MM.1S (cell line): ENCODE results near the gene GFAP.

Experiments
- DNase-seq: peaks from one replicate; pipeline ENCODE4 v3.0.0-alpha.2; 2015
- H2AFZ ChIP-seq: fragments of 300-600 bp; sonication (generic); 2 replicates; pipeline ENCODE4 v1.6.0; 2016; ENCODE audit warnings: antibody characterized with exemption, low read length
- H3F3A ChIP-seq: fragments of 300-600 bp; sonication (generic); 2 replicates; pipeline ENCODE4 v1.6.1; 2016; ENCODE audit warnings: mild to moderate bottlenecking, antibody characterized with exemption, low read length, moderate library complexity, mixed read lengths; ENCODE audit not compliant: insufficient read depth
- H3K27ac ChIP-seq: fragments of 300-600 bp; sonication (generic); 2 replicates; pipeline ENCODE4 v1.5.1; 2016; ENCODE audit warnings: mild to moderate bottlenecking, low read length
- H3K27me3 ChIP-seq: fragments of 300-600 bp; sonication (generic); replicated peaks from 2 replicates; pipeline ENCODE4 v1.6.0; 2016; ENCODE audit warnings: low read length; ENCODE audit not compliant: insufficient read depth
- H3K36me3 ChIP-seq: fragments of 300-600 bp; sonication (generic); replicated peaks from 2 replicates; pipeline ENCODE4 v1.6.1; 2016; ENCODE audit warnings: mild to moderate bottlenecking, low read length, mixed read lengths; ENCODE audit not compliant: insufficient read depth
- H3K4me1 ChIP-seq: fragments of 300-600 bp; sonication (generic); 2 replicates; pipeline ENCODE4 v1.6.1; 2016; ENCODE audit warnings: low read length, mixed read lengths
- H3K4me2 ChIP-seq: fragments of 300-600 bp; sonication (generic); 2 replicates; pipeline ENCODE4 v1.6.0; 2016; ENCODE audit warnings: low read depth, low read length
- H3K4me3 ChIP-seq: fragments of 300-600 bp; sonication (generic); 2 replicates; pipeline ENCODE4 v1.5.1; 2016; ENCODE audit warnings: low read length, mixed read lengths
- H3K79me2 ChIP-seq: fragments of 300-600 bp; sonication (generic); 2 replicates; pipeline ENCODE4 v1.6.1; 2016; ENCODE audit warnings: mixed run types, low read length, mixed read lengths
- H3K9ac ChIP-seq: fragments of 300-600 bp; sonication (generic); 2 replicates; pipeline ENCODE4 v1.6.1; 2016; ENCODE audit warnings: low read length, mixed read lengths
- H3K9me2 ChIP-seq: fragments of 300-600 bp; sonication (generic); replicated peaks from 2 replicates; pipeline ENCODE4 v1.6.1; 2016; ENCODE audit warnings: mild to moderate bottlenecking, low read length, mixed read lengths; ENCODE audit not compliant: insufficient read depth
- H3K9me3 ChIP-seq: fragments of 300-600 bp; sonication (generic); replicated peaks from 2 replicates; pipeline ENCODE4 v1.6.1; 2016; ENCODE audit warnings: mild to moderate bottlenecking, low read length, mixed read lengths; ENCODE audit not compliant: insufficient read depth
- H4K20me1 ChIP-seq: fragments of 300-600 bp; sonication (generic); 2 replicates; pipeline ENCODE4 v1.6.1; 2016; ENCODE audit warnings: mild to moderate bottlenecking, low read length, moderate library complexity, mixed read lengths; ENCODE audit not compliant: insufficient read depth
- CTCF ChIP-seq: fragments of 300-600 bp; sonication (generic); IDR thresholded peaks from 2 replicates; pipeline ENCODE4 v1.5.1; 2016; ENCODE audit warnings: antibody characterized with exemption, low read length, mixed read lengths
- EZH2 ChIP-seq: fragments of 300-600 bp; sonication (generic); optimal IDR thresholded peaks from 2 replicates; pipeline ENCODE3; 2017; ENCODE audit warnings: low read depth, mild to moderate bottlenecking, antibody characterized with exemption, low read length, mixed read lengths
- EZH2phosphoT487 ChIP-seq: fragments of 300-600 bp; sonication (generic); IDR thresholded peaks from 2 replicates; pipeline ENCODE4 v1.6.1; 2018; ENCODE audit warnings: antibody characterized with exemption, low read length

The GFAP gene

GRCh38 chr17:44906010-44906646, 9.2 kb downstream of the GFAP start:
- Histone ChIP-seq H3K4me1 (no peaks in the 10 kb centered on the region), H3F3A (no peaks in the 10 kb centered on the region), H3K4me3 (no peak overlapping the region), H3K9me3 (no peaks in the 10 kb centered on the region), H3K27ac (no peak overlapping the region), H3K9ac (no peak overlapping the region), H3K79me2 (no peaks in the 10 kb centered on the region), H3K9me2 (no peaks in the 10 kb centered on the region), H4K20me1 (no peaks in the 10 kb centered on the region), H3K4me2 (no peak overlapping the region), H3K36me3 (no peaks in the 10 kb centered on the region), H2AFZ (no peak overlapping the region), H3K27me3 (peaks cover 49% of the 10 kb centered on the region)
- TF ChIP-seq EZH2 = no peak
- TF ChIP-seq EZH2phosphoT487 = no peak
- DNase-seq = no peak

- peaks cover 57% of the 10 kb centered on the region for H3K27me3 ChIP-seq
- H3K4me2 ChIP-seq = no peak overlapping the region
- H3K9ac ChIP-seq = no peak overlapping the region
- no peaks in the 10 kb centered on the region for H4K20me1 ChIP-seq
- H3K4me1 ChIP-seq = no peaks in the 10 kb centered on the region
- no peaks in the 10 kb centered on the region for H3K9me3 ChIP-seq
- DNase-seq = no peak
- H3K4me3 ChIP-seq = no peak overlapping the region
- no peaks in the 10 kb centered on the region for H3K79me2 ChIP-seq
- no peak overlapping the region for H2AFZ ChIP-seq
- H3K36me3 ChIP-seq = no peaks in the 10 kb centered on the region
- TF ChIP-seq EZH2phosphoT487 = no peak
- no peak for TF ChIP-seq CTCF
- TF ChIP-seq EZH2 = no peak
- H3K27ac ChIP-seq = no peak overlapping the region
- H3F3A ChIP-seq = no peaks in the 10 kb centered on the region
- no peaks in the 10 kb centered on the region for H3K9me2 ChIP-seq
Observed at GRCh38 chr17:44905006-44906000, 10.0 kb downstream of the GFAP start.

DNA sequence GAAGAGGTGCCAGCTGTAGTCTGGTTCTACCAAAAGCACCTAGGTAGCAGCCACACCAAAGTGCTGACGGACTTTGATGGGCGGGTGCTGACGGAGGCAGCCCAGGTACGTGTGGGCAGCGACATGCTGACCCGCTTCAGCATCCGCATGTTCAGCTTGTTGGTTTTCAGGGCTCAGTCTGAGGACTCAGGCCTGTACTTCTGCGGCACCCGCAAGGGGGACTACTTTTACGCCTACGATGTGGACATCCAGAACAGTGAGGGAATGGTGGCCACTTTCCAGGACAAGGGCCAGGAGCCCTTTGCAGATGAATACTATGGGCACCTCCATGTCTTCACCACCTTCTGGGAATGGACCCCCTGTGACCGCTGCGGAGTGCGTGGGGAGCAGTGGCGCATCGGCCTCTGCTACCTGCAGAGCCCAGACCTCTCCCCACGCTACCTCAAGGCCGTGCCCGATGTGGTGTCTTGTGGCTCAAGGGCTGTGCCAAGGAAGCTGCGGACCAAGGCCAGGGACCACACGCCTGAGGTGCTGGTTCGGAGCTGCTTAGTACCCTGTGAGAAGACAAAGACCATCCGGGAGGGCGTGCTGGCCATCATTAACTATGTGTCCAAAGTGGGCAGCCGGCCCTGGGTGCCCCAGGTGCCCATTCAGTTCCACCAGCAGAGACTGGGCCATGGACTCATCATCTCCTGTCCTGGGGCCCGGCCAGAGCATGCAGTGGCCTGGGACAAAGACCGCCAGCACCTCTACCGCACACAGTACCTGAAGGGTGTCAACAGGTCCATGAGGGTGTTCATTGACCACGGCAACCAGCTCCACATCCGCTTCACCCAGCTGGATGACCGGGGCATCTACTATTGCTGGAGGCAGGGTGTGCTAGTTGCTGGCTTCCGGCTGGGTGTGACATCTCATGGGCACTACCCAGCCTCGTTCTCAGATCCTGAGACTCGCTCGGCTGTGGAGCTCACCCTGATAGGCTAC, 11.0 kb downstream of the GFAP start:
- TF ChIP-seq EZH2 = no peak
- no peak for TF ChIP-seq CTCF
- TF ChIP-seq EZH2phosphoT487 = no peak
- DNase-seq = no peak
- no peaks in the 10 kb centered on the region for H3K9me3 ChIP-seq
- H3K36me3 ChIP-seq = no peaks in the 10 kb centered on the region
- H3K4me3 ChIP-seq = no peak overlapping the region
- H3K4me1 ChIP-seq = no peaks in the 10 kb centered on the region
- no peak overlapping the region for H3K9ac ChIP-seq
- no peak overlapping the region for H2AFZ ChIP-seq
- no peaks in the 10 kb centered on the region for H3K79me2 ChIP-seq
- H3F3A ChIP-seq = no peaks in the 10 kb centered on the region
- H3K9me2 ChIP-seq = no peaks in the 10 kb centered on the region
- no peak overlapping the region for H3K27ac ChIP-seq
- peaks cover 60% of the 10 kb centered on the region for H3K27me3 ChIP-seq
- no peaks in the 10 kb centered on the region for H4K20me1 ChIP-seq
- no peak overlapping the region for H3K4me2 ChIP-seq
